Urinary bladder (tissue), 4 donors: ENCODE results near the gene SULT1C4. TPM values are rescaled to one million over a fixed set of nuclear protein-coding genes. Genes with fewer than 3 reads are reported as not detected.

Source experiments
- DNase-seq: peaks from one replicate; pipeline ENCODE4 v3.0.0-alpha.2; 2015; ENCODE audit errors: extremely low spot score
- H3K27ac ChIP-seq: one replicate; pipeline ENCODE4 v1.5.1; 2013; ENCODE audit warnings: low read depth, mild to moderate bottlenecking, moderate library complexity
- H3K36me3 ChIP-seq: one replicate; pipeline ENCODE4 v1.6.1; 2013; ENCODE audit warnings: mild to moderate bottlenecking, moderate library complexity; ENCODE audit not compliant: insufficient read depth
- H3K4me1 ChIP-seq: one replicate; pipeline ENCODE4 v1.6.1; 2013; ENCODE audit warnings: mild to moderate bottlenecking, moderate library complexity; ENCODE audit not compliant: insufficient read depth
- H3K4me3 ChIP-seq: one replicate; pipeline ENCODE4 v1.5.1; 2013; ENCODE audit warnings: low read depth, low read length
- WGBS: extraction: QIAGEN DNeasy Blood & Tissue Kit; methylation state at CpG from one replicate; pipeline ENCODE4 v1.1.7; 2013; 5-methylcytosine and 5-hydroxymethylcytosine counted together
- polyA plus RNA-seq: library from polyadenylated mRNA; stranded (reverse); fragments of 200-250 nt; gene quantifications from one replicate; pipeline ENCODE4 v1.2.3, GENCODE V29; 2013
- total RNA-seq: library from RNA; depleted of rRNA; stranded (reverse); fragments of >200 nt; gene quantifications from one replicate; pipeline ENCODE4 v1.2.3, GENCODE V29; 2014
- donor health status: healthy with polysubstance abuse.
- donor health status: healthy.

Gene SULT1C4
- total and polyA plus RNA-seq, 2 donors = 4.6 to 31.9 TPM

- no peak for DNase-seq
- no peaks in the 10 kb centered on the region for H3K4me1 ChIP-seq
- H3K27ac ChIP-seq = no peak overlapping the region
- no peaks in the 10 kb centered on the region for H3K36me3 ChIP-seq
- WGBS = 80% methylated on average over 6 of the region's 6 CpGs
- no peak overlapping the region for H3K4me3 ChIP-seq
These were observed 14.5 kb upstream of the SULT1C4 start for GRCh38 chr2:108363024-108363907.

DNA sequence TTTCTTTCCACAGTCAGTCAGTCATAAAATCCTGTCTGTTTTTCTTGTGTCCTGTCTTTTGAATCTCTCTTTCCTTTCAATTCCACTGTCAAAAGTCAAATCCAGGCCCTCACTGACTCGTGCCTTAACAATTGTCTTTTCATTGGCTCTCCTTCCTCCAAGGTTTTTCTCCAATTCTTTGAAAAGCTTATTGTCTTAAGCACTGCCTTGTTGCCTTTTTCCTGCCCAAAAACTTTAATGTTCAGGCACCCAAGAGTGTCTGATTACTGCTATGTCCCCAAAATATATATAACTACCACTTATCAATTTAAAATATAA is 13.9 kb upstream of the SULT1C4 start:
- Histone ChIP-seq H3K36me3 (no peaks in the 10 kb centered on the region), H3K27ac (no peak overlapping the region), H3K4me1 (no peaks in the 10 kb centered on the region), H3K4me3 (no peak overlapping the region)
- DNase-seq = no peak
- 61% methylated on average over 1 of the region's 1 CpG for WGBS

DNA sequence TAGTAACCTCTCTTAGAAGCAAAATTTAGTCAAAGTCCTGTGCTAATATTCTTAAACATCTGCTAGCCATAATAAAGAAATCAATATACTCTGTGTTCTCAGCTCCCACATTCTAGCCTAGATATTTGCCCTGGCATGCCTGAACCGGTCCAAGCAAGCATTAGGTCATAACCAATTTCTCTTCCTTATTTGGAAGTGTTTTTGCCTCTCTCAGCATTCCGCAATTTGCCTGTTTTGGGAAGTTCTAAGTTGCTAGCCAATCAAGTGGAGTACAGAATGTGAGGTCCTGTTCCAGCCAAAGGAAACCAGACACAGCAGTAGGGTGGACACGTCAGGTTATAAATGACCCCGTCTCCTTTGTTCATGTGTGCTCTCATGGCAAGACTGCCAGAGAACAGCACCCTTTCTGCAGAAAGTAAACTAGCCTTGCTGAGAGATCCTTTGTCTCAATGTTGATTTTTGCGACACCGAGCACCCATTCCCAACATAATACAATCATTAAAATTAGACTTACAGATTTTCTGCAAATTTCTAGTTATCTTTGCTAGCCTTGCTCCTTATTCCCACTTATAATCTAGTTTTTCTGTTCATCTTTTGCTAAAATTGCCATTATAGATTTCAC is 13.0 kb upstream of the SULT1C4 start:
- WGBS = 91% methylated on average over 6 of the region's 6 CpGs
- no peak overlapping the region for H3K4me3 ChIP-seq
- H3K4me1 ChIP-seq = no peaks in the 10 kb centered on the region
- no peak for DNase-seq
- no peak overlapping the region for H3K27ac ChIP-seq
- no peaks in the 10 kb centered on the region for H3K36me3 ChIP-seq

DNA sequence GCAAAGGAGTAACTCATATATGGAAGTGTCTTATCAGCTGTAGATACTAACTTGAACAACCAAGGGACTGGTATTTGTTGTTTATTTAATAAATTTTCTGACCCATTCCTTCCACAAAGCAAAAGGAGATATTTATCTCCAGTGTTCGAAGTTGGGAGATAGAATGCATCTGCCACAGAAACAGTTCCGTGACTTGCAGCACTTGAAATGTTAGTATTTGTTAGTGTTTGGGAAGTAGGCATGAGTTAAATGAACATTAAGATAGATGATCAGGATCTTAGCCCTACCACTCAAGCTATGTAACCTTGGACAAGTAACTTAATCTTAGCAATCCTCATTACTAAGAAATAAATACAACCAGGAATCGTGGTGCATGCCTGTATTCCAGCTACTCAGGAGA is 12.1 kb upstream of the SULT1C4 start:
- WGBS = 52% methylated on average over 3 of the region's 3 CpGs
- DNase-seq = no peak
- Histone ChIP-seq H3K4me1 (no peaks in the 10 kb centered on the region), H3K36me3 (no peaks in the 10 kb centered on the region), H3K4me3 (no peak overlapping the region), H3K27ac (no peak overlapping the region)

DNA sequence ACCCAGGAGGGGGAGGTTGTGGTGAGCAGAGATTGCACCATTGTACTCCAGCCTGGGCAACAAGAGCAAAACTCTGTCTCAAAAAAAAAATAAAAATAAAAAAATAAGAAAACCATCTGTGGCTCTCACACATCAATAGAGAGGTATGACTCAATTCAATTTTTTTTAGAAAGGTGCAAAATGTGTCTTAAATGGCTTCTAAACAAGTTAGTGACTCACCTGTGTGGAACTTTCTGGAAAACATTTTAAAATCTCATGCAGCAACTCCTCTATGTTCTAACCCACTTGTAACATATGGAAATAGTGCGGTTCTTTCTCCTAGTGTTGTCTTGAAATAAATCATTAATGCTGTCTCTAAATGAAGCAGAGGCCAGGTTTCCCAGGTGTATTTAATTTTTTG is 10.7 kb upstream of the SULT1C4 start:
- Histone ChIP-seq H3K27ac (no peak overlapping the region), H3K36me3 (no peaks in the 10 kb centered on the region), H3K4me1 (no peaks in the 10 kb centered on the region), H3K4me3 (no peak overlapping the region)
- WGBS = 99% methylated on average over 1 of the region's 1 CpG
- DNase-seq = no peak

- Histone ChIP-seq H3K4me1 (no peaks in the 10 kb centered on the region), H3K27ac (no peak overlapping the region), H3K4me3 (no peak overlapping the region), H3K36me3 (no peaks in the 10 kb centered on the region)
- no peak for DNase-seq
- WGBS = 31% methylated on average over 2 of the region's 2 CpGs
These were observed 10.1 kb upstream of the SULT1C4 start for GRCh38 chr2:108367561-108368175.

GRCh38 chr2:108369153-108369552 is 8.6 kb upstream of the SULT1C4 start:
- no peak overlapping the region for H3K4me3 ChIP-seq
- H3K27ac ChIP-seq = no peak overlapping the region
- WGBS = 87% methylated on average over 2 of the region's 2 CpGs
- H3K36me3 ChIP-seq = no peaks in the 10 kb centered on the region
- no peaks in the 10 kb centered on the region for H3K4me1 ChIP-seq
- DNase-seq = no peak

DNA sequence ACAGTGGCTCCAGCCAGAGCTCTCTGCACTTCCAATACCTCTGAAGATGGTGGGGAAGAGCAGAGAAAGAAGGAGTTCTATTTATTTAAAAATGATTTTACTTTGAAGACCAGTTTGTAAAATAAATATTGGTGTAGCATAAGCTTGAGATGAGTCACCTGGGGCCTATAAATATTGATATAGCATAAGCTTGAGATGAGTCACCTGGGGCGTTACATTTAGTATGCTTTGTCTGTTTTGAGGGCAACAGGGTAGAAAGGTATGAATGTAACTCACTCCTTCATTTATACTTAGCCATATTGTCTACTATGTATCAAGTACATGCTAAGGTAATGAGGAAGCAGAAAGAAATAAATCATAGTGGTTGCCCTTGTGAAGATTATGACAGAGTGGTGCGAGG is 7.7 kb upstream of the SULT1C4 start:
- no peak overlapping the region for H3K4me3 ChIP-seq
- DNase-seq = no peak

DNA sequence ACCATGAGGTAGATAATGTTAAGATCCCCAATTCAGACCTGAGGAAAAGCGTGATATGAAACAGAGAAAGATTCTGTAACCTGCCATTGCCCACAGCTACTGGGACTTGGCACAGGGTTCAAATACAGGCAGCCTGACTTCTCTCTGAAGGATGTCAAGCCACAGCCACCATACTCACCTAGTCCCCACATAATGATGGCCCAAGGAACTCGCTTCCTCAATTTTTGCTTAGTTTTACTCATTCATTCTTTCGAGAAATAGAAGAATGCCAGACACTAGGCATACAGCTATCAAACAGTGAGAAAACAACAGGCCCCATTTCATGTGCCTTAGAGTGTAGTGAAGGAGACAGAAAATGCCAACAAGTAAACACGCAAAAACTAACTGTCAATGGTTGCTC is 980 bp upstream of the SULT1C4 start:
- DNase-seq = no peak
- H3K36me3 ChIP-seq = no peaks in the 10 kb centered on the region
- H3K27ac ChIP-seq = no peak overlapping the region
- 92% methylated on average over 4 of the region's 4 CpGs for WGBS
- peaks cover 2% of the 10 kb centered on the region for H3K4me1 ChIP-seq
- no peak overlapping the region for H3K4me3 ChIP-seq

More for the DNA sequence above, 7.7 kb upstream of the SULT1C4 start:
- no peaks in the 10 kb centered on the region for H3K4me1 ChIP-seq
- WGBS = 84% methylated on average over 2 of the region's 2 CpGs
- H3K27ac ChIP-seq = no peak overlapping the region
- H3K36me3 ChIP-seq = no peaks in the 10 kb centered on the region

- Histone ChIP-seq H3K36me3 (no peaks in the 10 kb centered on the region), H3K4me3 (peak overlapping the region; percentile 15), H3K4me1 (peaks cover 2% of the 10 kb centered on the region), H3K27ac (no peak overlapping the region)
- DNase-seq = no peak
- 15% methylated on average over 1 of the region's 1 CpG for WGBS
These were observed 353 bp upstream of the SULT1C4 start for GRCh38 chr2:108377401-108377800.

- no peak overlapping the region for H3K4me3 ChIP-seq
These were observed 1.1 kb downstream of the SULT1C4 start for GRCh38 chr2:108378851-108379250.

GRCh38 chr2:108382196-108382595 is 4.4 kb downstream of the SULT1C4 start:
- no peaks in the 10 kb centered on the region for H3K36me3 ChIP-seq
- H3K4me1 ChIP-seq = no peaks in the 10 kb centered on the region
- H3K4me3 ChIP-seq = no peak overlapping the region
- no peak for DNase-seq
- H3K27ac ChIP-seq = no peak overlapping the region
- 78% methylated on average over 4 of the region's 4 CpGs for WGBS

More at GRCh38 chr2:108378851-108379250, 1.1 kb downstream of the SULT1C4 start:
- 43% methylated on average over 2 of the region's 2 CpGs for WGBS
- Histone ChIP-seq H3K4me1 (peaks cover 2% of the 10 kb centered on the region), H3K27ac (no peak overlapping the region), H3K36me3 (no peaks in the 10 kb centered on the region)
- DNase-seq = no peak

DNA sequence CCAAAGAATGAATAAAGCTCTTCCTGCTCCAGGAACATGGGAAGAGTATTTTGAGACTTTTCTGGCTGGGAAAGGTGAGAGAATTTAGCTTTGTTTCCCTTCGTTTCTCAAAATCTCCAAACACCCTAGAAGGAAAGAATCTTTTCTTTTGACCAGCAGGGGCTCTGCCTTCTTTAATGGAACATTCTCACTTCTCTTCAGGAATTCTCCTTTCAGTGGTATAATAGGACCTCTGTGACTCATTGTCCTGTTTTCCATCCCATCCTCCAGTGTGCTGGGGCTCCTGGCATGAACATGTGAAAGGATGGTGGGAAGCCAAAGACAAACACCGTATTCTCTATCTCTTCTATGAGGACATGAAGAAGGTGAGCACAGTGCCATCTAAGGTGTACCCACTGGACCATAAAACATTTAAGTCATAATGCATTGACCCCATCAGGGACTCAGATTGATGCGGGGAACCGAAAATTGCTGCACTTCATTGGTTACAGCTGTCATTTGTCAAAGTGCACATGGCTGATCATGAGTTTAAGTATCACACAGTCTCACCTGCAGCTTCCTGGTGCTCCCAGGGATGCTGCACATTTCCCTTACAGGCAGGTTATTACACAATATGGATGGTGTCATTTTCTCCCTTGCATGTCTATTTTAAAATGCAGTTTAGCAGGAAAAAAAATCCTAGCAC is 5.5 kb downstream of the SULT1C4 start:
- DNase-seq = no peak
- 93% methylated on average over 4 of the region's 4 CpGs for WGBS
- Histone ChIP-seq H3K4me3 (no peak overlapping the region), H3K27ac (no peak overlapping the region), H3K4me1 (no peaks in the 10 kb centered on the region), H3K36me3 (no peaks in the 10 kb centered on the region)
